Small intestine (tissue), 7 donors: ENCODE results near the gene RIN2. TPM values are rescaled to one million over a fixed set of nuclear protein-coding genes. Genes with fewer than 3 reads are reported as not detected.
A peak's percentile ranks its signal among the peaks of the same experiment; 100 is the strongest.

Experiments used
- DNase-seq, 2 donors: peaks; one replicate each; pipeline versions ENCODE4 v3.0.0 to v3.0.0-alpha.2; 2013
- FAIRE-seq: peaks from 2 replicates; lab custom pipeline; 2012; peaks lifted over from hg19 to GRCh38; lab: Jason Lieb, UNC
- H3K27ac ChIP-seq, 3 donors: one replicate each; pipeline ENCODE4 v1.5.1; 2013; ENCODE audit warnings: low read length in 2 of 3, mild to moderate bottlenecking in 2 of 3, control low read depth in 1 of 3, inconsistent platforms in 1 of 3, low read depth in 1 of 3, moderate library complexity in 1 of 3
- H3K27me3 ChIP-seq, 3 donors: one replicate each; pipeline ENCODE4 v1.6.1; 2013; ENCODE audit warnings: low read length in 3 of 3, inconsistent platforms in 1 of 3; ENCODE audit not compliant: control insufficient read depth in 3 of 3, insufficient read depth in 3 of 3
- H3K36me3 ChIP-seq, 3 donors: one replicate each; pipeline ENCODE4 v1.6.1; 2013; ENCODE audit warnings: low read length in 3 of 3, inconsistent platforms in 1 of 3, low read depth in 1 of 3, mild to moderate bottlenecking in 1 of 3, moderate library complexity in 1 of 3; ENCODE audit not compliant: control insufficient read depth in 3 of 3, insufficient read depth in 2 of 3
- H3K4me1 ChIP-seq, 3 donors: one replicate each; pipeline ENCODE4 v1.6.1; 2013; ENCODE audit warnings: low read length in 2 of 3, inconsistent platforms in 1 of 3, low read depth in 1 of 3, mild to moderate bottlenecking in 1 of 3, moderate library complexity in 1 of 3; ENCODE audit not compliant: control insufficient read depth in 3 of 3, insufficient read depth in 2 of 3
- H3K4me3 ChIP-seq, 3 donors: one replicate each; pipeline ENCODE4 v1.5.1; 2013; ENCODE audit warnings: low read length in 3 of 3, control low read depth in 1 of 3, inconsistent platforms in 1 of 3, low read depth in 1 of 3, mild to moderate bottlenecking in 1 of 3, moderate library complexity in 1 of 3
- H3K9me3 ChIP-seq, 2 donors: one replicate each; pipeline ENCODE4 v1.6.1; 2013; ENCODE audit warnings: low read depth in 1 of 2, low read length in 1 of 2; ENCODE audit not compliant: control insufficient read depth in 2 of 2, insufficient read depth in 1 of 2
- WGBS, 3 donors: extraction: QIAGEN DNeasy Blood & Tissue Kit; methylation state at CpG; one replicate each; pipeline ENCODE4 v1.1.7; 2013; 5-methylcytosine and 5-hydroxymethylcytosine counted together
- polyA plus RNA-seq, 4 donors: library from polyadenylated mRNA; stranded (reverse) in 3 of 4; unstranded in 1 of 4; fragments of 200-250 nt in 3 of 4; fragments of 120-200 nt in 1 of 4; gene quantifications; one replicate each; pipeline versions ENCODE4 v1.2.1 to v1.2.3, GENCODE V29; 2013
- donor health status: healthy with polysubstance abuse.
- donor health status: control.
- donor health status: control.
- donor health status: Bipolar disorder and iron deficiency.
- donor health status: healthy.

RIN2 gene
- polyA plus RNA-seq, 4 donors, result 14.3 to 18.7 (median 17.0) TPM

DNA sequence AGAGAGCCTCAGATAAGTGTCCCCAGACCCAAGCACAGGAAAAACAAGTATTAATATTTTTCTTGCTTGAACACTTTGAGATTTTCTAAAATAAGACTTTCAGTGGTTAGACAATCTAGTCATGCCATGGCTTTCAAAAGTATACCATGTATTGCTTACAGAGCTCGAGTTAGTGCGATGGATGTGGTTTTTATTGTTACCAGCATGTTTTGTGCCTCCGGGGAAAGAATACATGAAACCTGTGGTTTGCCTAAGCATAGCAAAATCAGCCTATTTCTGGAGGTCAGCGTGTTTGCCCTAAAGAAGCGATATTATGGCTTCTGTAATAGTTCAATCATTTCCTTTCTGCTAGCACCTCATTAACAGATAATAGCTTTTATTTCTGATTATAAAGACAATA, 21.6 kb downstream of the RIN2 start:
- Histone ChIP-seq H3K27ac (no peak overlapping the region), H3K9me3 (no peaks in the 10 kb centered on the region), H3K4me3 (no peak overlapping the region), H3K36me3 (peaks cover 0 to 3% (median 0%) of the 10 kb centered on the region in 3 donors), H3K27me3 (no peaks in the 10 kb centered on the region), H3K4me1 (peaks cover 0 to 16% (median 15%) of the 10 kb centered on the region in 3 donors)
- 75 to 83% (median 76%) methylated on average over 5 of the region's 5 CpGs for WGBS, 3 donors
- DNase-seq (no peak), FAIRE-seq (no peak)

DNA sequence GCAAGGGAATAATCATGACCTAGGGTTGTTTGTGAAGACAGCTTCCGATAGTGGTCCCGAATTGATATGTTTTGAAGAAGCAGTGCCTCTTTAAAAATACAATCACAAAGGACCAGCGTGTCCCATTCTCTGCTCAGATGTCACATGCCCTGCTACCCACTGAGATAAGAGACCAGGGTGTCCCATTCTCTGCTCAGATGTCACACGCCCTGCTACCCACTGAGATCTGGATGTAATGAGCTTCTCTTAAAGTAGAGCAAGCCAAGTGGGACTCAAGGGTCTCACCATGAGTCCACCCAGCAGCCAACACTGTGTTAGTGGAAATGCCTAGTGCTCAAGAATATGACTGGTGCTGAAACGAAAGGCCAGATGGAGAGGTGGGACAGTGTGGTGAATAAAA, 22.2 kb downstream of the RIN2 start:
- no peaks in the 10 kb centered on the region for H3K9me3 ChIP-seq
- WGBS, 3 donors, result 80 to 84% (median 81%) methylated on average over 5 of the region's 5 CpGs
- H3K4me1 ChIP-seq, result peaks cover 0 to 14% (median 13%) of the 10 kb centered on the region in 3 donors
- DNase-seq, result no peak
- H3K27me3 ChIP-seq, result no peaks in the 10 kb centered on the region
- no peak overlapping the region for H3K4me3 ChIP-seq
- H3K36me3 ChIP-seq, result peaks cover 0 to 3% (median 0%) of the 10 kb centered on the region in 3 donors
- no peak overlapping the region for H3K27ac ChIP-seq
- no peak for FAIRE-seq

DNA sequence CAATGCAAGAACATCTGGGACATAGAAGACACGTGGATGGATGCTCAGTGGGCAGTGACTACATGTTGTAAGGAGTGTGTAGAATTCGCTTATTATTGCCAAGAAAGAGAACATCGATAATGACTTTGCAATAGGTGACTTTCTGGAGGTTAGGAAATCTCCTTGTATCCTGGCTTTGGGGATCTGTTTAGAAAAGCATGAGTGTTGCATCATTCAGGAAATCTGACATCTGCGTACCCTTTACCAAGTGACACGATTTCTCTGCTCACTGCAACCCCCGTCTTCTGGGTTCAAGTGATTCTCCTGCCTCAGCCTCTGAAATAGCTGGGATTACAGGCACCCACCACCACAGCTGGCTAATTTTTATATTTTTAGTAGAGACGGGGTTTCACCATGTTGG, 23.2 kb downstream of the RIN2 start:
- Histone ChIP-seq H3K4me1 (peaks cover 0 to 9% (median 7%) of the 10 kb centered on the region in 3 donors), H3K4me3 (no peak overlapping the region), H3K9me3 (no peaks in the 10 kb centered on the region), H3K27ac (no peak overlapping the region), H3K27me3 (no peaks in the 10 kb centered on the region), H3K36me3 (peaks cover 0 to 3% (median 0%) of the 10 kb centered on the region in 3 donors)
- DNase-seq (no peak), FAIRE-seq (no peak)
- 86 to 95% (median 89%) methylated on average over 7 of the region's 7 CpGs for WGBS, 3 donors

DNA sequence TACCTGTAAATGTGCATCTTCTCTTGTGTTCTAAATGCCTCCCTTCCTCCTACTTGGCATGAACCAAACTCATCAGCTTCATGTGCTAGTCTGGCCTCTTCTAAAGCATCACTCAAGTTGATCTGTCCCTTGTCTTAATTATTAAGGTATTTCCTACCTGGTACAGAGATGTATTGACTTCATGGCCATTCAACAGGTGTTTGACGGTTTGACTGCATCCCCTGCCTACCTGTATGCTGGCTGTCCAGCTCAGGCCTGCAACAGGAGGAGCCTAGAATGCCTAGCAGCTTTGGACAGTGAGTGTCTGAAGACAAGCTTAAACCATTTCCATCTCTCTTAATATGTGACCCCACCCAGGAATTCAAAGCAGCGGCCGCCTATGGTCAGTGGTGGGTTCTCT, 24.6 kb downstream of the RIN2 start:
- 90 to 95% (median 94%) methylated on average over 3 of the region's 3 CpGs for WGBS, 3 donors
- DNase-seq, result no peak
- no peak overlapping the region for H3K27ac ChIP-seq
- no peaks in the 10 kb centered on the region for H3K27me3 ChIP-seq
- FAIRE-seq, result no peak
- H3K36me3 ChIP-seq, result peaks cover 0 to 3% (median 0%) of the 10 kb centered on the region in 3 donors
- no peaks in the 10 kb centered on the region for H3K9me3 ChIP-seq
- H3K4me3 ChIP-seq, result no peak overlapping the region
- H3K4me1 ChIP-seq, result peaks cover 0 to 7% (median 2%) of the 10 kb centered on the region in 3 donors

DNA sequence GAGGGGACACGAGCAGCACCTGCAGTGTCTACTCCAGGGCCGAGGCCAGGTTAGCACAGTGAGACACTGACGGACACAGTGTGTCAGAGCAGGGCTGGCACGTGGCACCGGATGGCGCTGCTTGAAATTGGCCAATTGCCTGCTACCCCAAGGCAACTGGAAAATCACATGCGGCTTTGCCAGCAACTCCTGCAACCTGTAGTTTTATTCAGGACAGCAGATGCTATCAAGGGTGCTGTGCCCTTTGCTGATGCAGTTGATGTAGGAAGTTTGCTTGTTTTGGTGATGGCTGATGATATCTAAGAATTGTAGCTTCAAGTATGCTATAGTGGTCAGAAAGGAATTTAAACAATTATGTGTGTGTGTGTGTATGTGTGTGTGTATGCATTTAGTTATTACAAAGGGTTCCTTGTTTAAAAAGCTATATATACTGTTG, 25.9 kb downstream of the RIN2 start:
- Histone ChIP-seq H3K27me3 (no peaks in the 10 kb centered on the region), H3K4me3 (no peak overlapping the region), H3K36me3 (peaks cover 0 to 3% (median 0%) of the 10 kb centered on the region in 3 donors), H3K4me1 (peaks cover 0 to 7% (median 0%) of the 10 kb centered on the region in 3 donors), H3K9me3 (peaks cover 0 to 6% of the 10 kb centered on the region in 2 donors), H3K27ac (peak overlapping the region in 1 of 3 donors; percentile 14)
- WGBS, 3 donors, result 54 to 71% (median 68%) methylated on average over 7 of the region's 7 CpGs
- FAIRE-seq (no peak), DNase-seq (no peak)

DNA sequence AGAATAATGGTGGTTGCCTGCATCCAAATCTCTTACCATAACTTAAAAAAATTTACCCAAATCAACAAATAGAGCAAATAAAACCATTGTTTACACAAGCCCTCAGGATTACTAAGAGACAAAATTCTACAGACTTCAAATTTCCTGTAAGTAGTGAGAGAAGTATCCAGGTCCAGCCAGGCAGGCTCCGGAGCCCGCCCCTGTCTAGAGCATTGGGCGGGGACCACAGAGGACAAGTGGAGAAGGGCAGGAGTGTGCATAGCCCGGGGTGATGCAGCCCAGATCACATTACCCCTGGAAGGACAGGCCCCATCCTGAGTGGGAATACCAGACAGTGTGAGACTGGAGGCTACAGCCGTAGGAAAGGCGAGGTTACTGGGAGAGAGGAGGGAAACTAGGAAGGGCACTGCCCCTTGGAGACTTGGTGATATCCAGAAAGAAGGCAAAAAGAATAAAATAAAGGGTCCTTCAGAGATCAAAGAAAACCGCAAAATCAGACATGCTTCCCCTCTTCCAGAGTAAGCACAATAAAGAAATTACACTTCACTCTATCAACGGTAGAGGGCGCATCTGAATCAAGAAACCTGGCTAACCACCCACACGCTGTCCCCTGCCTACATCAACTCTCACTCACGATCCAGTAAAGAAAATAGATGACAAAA, 26.6 kb downstream of the RIN2 start:
- WGBS, 3 donors, result 19 to 27% (median 25%) methylated on average over 11 of the region's 11 CpGs
- no peaks in the 10 kb centered on the region for H3K27me3 ChIP-seq
- peak overlapping the region in 1 of 3 donors; percentile 45 for H3K27ac ChIP-seq
- peaks cover 0 to 7% (median 0%) of the 10 kb centered on the region in 3 donors for H3K4me1 ChIP-seq
- peaks cover 0 to 3% (median 0%) of the 10 kb centered on the region in 3 donors for H3K36me3 ChIP-seq
- DNase-seq (peak; percentile 78 to 89), FAIRE-seq (no peak)
- peaks cover 0 to 7% of the 10 kb centered on the region in 2 donors for H3K9me3 ChIP-seq
- no peak overlapping the region for H3K4me3 ChIP-seq

DNA sequence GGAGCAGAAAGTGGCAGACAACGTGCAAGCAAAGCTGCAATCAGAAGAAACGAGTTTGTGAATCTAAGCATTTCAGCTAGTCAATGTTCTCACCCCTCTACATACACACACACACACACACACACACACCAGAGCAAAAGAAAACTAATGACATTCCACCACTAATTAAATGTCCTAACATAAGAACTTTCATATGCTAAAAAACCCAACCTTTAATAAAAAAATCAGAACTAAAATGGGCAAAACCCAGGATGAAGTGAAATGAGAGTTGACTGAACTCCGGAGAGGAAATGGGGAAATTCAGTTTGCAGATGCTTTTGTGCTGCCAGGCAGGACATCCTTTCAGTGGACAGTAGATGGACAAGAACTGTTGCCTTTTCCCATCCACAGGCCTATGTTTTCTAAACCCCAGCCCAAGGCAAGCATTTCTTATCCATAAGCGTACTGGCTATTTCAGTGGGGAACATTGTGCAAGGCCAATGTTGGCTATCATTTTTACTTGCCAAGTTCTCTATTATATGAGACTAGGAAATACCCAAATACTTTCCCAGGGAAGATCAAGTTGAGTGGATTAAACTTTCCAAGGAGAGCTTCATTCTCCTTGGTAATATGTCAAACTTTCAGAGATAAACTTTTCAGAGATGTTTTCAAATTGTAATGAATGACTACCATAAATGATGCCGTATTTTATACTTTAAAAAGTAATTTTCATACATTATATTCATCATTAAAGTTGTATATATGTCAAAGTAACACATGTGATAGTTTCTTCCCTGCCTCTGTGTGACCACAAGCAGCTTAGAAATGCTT, 27.3 kb downstream of the RIN2 start:
- no peaks in the 10 kb centered on the region for H3K27me3 ChIP-seq
- peak overlapping the region in 1 of 3 donors; percentile 45 for H3K27ac ChIP-seq
- H3K4me1 ChIP-seq, result peaks cover 0 to 7% (median 0%) of the 10 kb centered on the region in 3 donors
- no peak overlapping the region for H3K4me3 ChIP-seq
- no peak for FAIRE-seq
- H3K9me3 ChIP-seq, result peaks cover 0 to 7% of the 10 kb centered on the region in 2 donors
- H3K36me3 ChIP-seq, result peaks cover 0 to 3% (median 0%) of the 10 kb centered on the region in 3 donors
- no peak for DNase-seq
- WGBS, 3 donors, result 45 to 54% (median 53%) methylated on average over 5 of the region's 5 CpGs

DNA sequence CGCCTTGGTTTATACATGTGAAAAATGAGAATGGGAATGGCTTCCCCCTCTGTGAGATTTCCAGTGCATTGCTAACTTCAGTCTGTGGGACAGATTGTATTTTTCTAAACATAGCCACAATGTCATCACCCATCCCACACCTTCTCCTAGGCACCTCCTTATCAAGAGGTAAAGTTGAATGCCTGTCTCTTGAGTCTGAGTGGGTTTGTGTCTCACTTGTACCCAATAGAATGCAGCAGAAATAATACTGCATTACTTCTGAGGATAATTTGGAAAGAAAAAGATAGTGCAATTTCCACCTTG, 27.9 kb downstream of the RIN2 start:
- DNase-seq, result no peak
- Histone ChIP-seq H3K36me3 (peaks cover 0 to 3% (median 0%) of the 10 kb centered on the region in 3 donors), H3K9me3 (peaks cover 0 to 7% of the 10 kb centered on the region in 2 donors), H3K4me3 (no peak overlapping the region), H3K27ac (no peak overlapping the region), H3K27me3 (no peaks in the 10 kb centered on the region), H3K4me1 (peaks cover 0 to 7% (median 0%) of the 10 kb centered on the region in 3 donors)
- FAIRE-seq, result no peak
- 86 to 100% (median 87%) methylated on average over 1 of the region's 1 CpG for WGBS, 3 donors
